Measurements from ENCODE around the gene SIM1.
"Not testable (repeated sequence)": the region's sequence is repeated elsewhere in the genome, so short reads cannot be mapped to it uniquely, and the experiment has no call there.

Gene SIM1

GRCh38 chr6:100354736-100355641, 109.7 kb downstream of the SIM1 start:
- DNase-seq (ENCODE audit: low spot score), result not testable (repeated sequence)

- DNase-seq (ENCODE audit: low spot score), result no peak
Observed at GRCh38 chr6:100353276-100354015, 111.3 kb downstream of the SIM1 start.

- DNase-seq (ENCODE audit: low spot score), result no peak
Observed at GRCh38 chr6:100350139-100350538, 114.6 kb downstream of the SIM1 start.

GRCh38 chr6:100349366-100349765, 115.4 kb downstream of the SIM1 start:
- no peak for DNase-seq (ENCODE audit: low spot score)

- DNase-seq (ENCODE audit: low spot score), result no peak
Observed at GRCh38 chr6:100347901-100348550, 116.7 kb downstream of the SIM1 start.

- DNase-seq (ENCODE audit: low spot score), result no peak
Observed at GRCh38 chr6:100346828-100347227, 117.9 kb downstream of the SIM1 start.

GRCh38 chr6:100346203-100346602, 118.5 kb downstream of the SIM1 start:
- DNase-seq (ENCODE audit: low spot score), result no peak

- no peak for DNase-seq (ENCODE audit: low spot score)
Observed at GRCh38 chr6:100344761-100345160, 120.0 kb downstream of the SIM1 start.

GRCh38 chr6:100344321-100344720, 120.4 kb downstream of the SIM1 start:
- no peak for DNase-seq (ENCODE audit: low spot score)

- no peak for DNase-seq (ENCODE audit: low spot score)
Observed at GRCh38 chr6:100343316-100344077, 121.2 kb downstream of the SIM1 start.

- DNase-seq (ENCODE audit: low spot score), result no peak
Observed at GRCh38 chr6:100342830-100343229, 121.9 kb downstream of the SIM1 start.

- DNase-seq (ENCODE audit: low spot score), result no peak
Observed at GRCh38 chr6:100339574-100340255, 125.0 kb downstream of the SIM1 start.

- DNase-seq (ENCODE audit: low spot score), result no peak
Observed at GRCh38 chr6:100338090-100338489, 126.6 kb downstream of the SIM1 start.

GRCh38 chr6:100336876-100337275, 127.8 kb downstream of the SIM1 start:
- no peak for DNase-seq (ENCODE audit: low spot score)

GRCh38 chr6:100335991-100336390, 128.7 kb downstream of the SIM1 start:
- no peak for DNase-seq (ENCODE audit: low spot score)

All from SK-N-DZ (cell line).